HUES48 (cell line): ENCODE data around the gene TIGD6.

ENCODE experiments used
- H3K27ac ChIP-seq: one replicate; pipeline ENCODE4 v1.7.0; 2013; ENCODE audit warnings: low read depth, low read length, inconsistent platforms
- H3K27me3 ChIP-seq: 2 replicates; pipeline ENCODE4 v1.6.1; 2013; ENCODE audit warnings: mild to moderate bottlenecking, low read length; ENCODE audit not compliant: control insufficient read depth, insufficient read depth
- H3K36me3 ChIP-seq: 2 replicates; pipeline ENCODE4 v1.6.1; 2013; ENCODE audit warnings: low read length; ENCODE audit not compliant: control insufficient read depth, insufficient read depth
- H3K4me1 ChIP-seq: 2 replicates; pipeline ENCODE4 v1.6.1; 2013; ENCODE audit warnings: mild to moderate bottlenecking, low read length; ENCODE audit not compliant: control insufficient read depth, insufficient read depth
- H3K4me3 ChIP-seq: 2 replicates; pipeline ENCODE4 v1.5.1; 2013; ENCODE audit warnings: mild to moderate bottlenecking, low read depth, low read length
- H3K9ac ChIP-seq: 2 replicates; pipeline ENCODE4 v1.6.1; 2013; ENCODE audit warnings: mild to moderate bottlenecking, low read depth, low read length, moderate library complexity
- H3K9me3 ChIP-seq: 2 replicates; pipeline ENCODE4 v1.6.1; 2013; ENCODE audit warnings: low read length; ENCODE audit not compliant: control insufficient read depth, insufficient read depth

TIGD6 gene

DNA sequence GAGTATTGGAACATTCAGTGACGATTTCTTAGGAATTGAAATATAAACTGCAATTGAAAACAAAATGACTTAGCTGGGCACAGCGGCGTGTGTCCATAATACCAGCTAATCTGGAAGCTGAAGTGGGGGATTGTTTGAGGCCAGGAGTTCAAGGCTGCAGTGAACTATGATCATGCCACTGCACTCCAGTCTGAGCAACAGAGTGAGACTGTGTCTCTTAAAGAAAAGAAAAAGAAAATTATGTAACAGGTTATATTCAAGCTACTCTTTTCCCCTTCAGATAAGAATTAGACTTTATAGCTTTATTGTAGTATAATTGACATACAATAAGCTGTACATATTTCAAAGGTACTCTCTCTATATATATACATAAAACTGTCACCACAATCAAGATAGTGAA lies 33.5 kb downstream of the TIGD6 start:
- no peak overlapping the region for H3K9ac ChIP-seq
- no peaks in the 10 kb centered on the region; the same call in 1 of the 2 replicates for H3K27me3 ChIP-seq
- H3K4me3 ChIP-seq, result no peak overlapping the region
- no peaks in the 10 kb centered on the region for H3K9me3 ChIP-seq
- H3K36me3 ChIP-seq, result no peaks in the 10 kb centered on the region
- no peaks in the 10 kb centered on the region for H3K4me1 ChIP-seq
- H3K27ac ChIP-seq, result no peak overlapping the region

DNA sequence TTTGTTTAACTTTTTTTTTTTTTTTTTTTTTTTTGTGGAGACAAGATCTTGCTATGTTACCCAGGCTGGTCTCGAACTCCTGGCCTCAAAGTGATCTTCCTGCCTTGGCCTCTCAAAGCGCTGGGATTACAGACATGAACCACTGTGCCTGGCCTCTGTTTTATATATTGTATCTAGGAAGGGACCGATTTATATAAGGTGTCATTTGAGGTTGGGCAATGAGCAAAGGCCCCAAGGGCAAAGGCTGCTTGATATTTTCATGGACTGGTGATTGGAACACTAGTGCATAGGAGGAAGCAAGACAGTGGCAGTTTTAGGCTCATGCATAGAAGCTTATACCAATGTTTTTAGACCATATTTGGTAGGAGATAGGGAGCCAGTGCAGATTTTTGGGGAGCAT lies 36.7 kb downstream of the TIGD6 start:
- H3K36me3 ChIP-seq, result no peaks in the 10 kb centered on the region
- H3K4me3 ChIP-seq, result no peak overlapping the region
- H3K9ac ChIP-seq, result no peak overlapping the region
- H3K4me1 ChIP-seq, result peaks cover 12% of the 10 kb centered on the region; the same call in 1 of the 2 replicates
- no peak overlapping the region for H3K27ac ChIP-seq
- H3K27me3 ChIP-seq, result peaks cover 8% of the 10 kb centered on the region
- H3K9me3 ChIP-seq, result no peaks in the 10 kb centered on the region

DNA sequence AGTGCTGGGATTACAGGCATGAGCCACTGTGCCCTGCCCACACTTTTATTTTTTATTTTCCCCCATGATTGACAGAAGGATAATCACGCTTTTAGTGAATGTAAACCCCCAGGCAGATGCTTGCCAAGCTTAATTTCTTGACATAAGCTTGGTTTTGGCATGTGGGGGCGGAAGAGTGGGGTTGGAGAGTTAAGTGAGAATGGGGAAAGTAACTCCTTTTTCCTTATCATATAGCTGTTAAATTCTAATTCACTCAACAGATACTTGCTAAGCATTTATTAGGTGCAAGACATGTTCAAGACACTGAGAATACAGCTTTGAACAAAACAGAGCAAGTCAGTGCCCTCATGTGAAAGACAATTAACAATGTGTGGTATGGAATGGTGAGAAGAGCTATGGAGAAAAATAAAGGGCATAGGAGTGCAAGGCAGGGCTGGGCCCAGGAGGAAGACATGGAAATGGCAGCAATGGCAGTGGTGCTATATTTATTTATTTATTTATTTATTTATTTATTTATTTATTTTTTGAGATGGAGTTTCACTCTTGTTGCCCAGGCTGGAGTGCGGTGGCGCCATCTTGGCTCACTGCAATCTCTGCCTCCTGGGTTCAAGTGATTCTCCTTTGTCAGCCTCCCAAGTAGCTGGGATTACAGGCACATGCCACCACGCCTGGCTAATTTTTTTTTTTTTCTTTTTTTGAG lies 37.7 kb downstream of the TIGD6 start:
- H3K9me3 ChIP-seq, result no peaks in the 10 kb centered on the region
- H3K4me1 ChIP-seq, result peaks cover 12% of the 10 kb centered on the region; the same call in 1 of the 2 replicates
- H3K27me3 ChIP-seq, result peaks cover 8% of the 10 kb centered on the region
- no peak overlapping the region for H3K27ac ChIP-seq
- no peak overlapping the region for H3K4me3 ChIP-seq
- H3K9ac ChIP-seq, result no peak overlapping the region
- no peaks in the 10 kb centered on the region for H3K36me3 ChIP-seq

DNA sequence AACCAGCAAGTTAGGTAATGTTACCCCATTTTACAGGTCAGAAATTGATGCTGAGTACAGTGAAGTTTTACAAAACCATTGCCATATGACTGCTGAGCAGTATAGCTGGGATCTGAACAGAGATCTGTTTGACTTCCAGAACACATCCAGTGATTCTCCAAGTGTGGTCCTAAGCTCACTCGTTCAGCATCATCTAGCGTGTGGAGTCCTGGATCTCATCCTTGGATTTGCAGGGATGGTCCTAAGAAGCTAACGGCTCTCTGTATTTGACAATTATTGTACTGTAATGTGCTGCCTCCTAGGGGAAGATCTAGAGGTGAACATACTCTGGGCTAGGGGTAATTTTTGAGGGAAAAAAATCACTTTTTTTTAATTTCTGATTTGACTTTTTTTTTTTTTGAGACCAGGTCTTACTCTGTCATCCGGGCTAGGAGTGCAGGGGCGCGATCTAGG lies 38.5 kb downstream of the TIGD6 start:
- H3K9ac ChIP-seq, result no peak overlapping the region
- peaks cover 12% of the 10 kb centered on the region; the same call in 1 of the 2 replicates for H3K4me1 ChIP-seq
- H3K9me3 ChIP-seq, result no peaks in the 10 kb centered on the region
- peak overlapping the region; percentile 91; the same call in 1 of the 2 replicates for H3K4me3 ChIP-seq
- H3K27me3 ChIP-seq, result peaks cover 8% of the 10 kb centered on the region
- no peaks in the 10 kb centered on the region for H3K36me3 ChIP-seq
- no peak overlapping the region for H3K27ac ChIP-seq

GRCh38 chr5:149961186-149961685 lies 39.2 kb downstream of the TIGD6 start:
- H3K9ac ChIP-seq, result peak overlapping the region; percentile 64; the same call in 1 of the 2 replicates
- H3K4me1 ChIP-seq, result peaks cover 12% of the 10 kb centered on the region; the same call in 1 of the 2 replicates
- H3K36me3 ChIP-seq, result no peaks in the 10 kb centered on the region
- H3K9me3 ChIP-seq, result no peaks in the 10 kb centered on the region
- peaks cover 8% of the 10 kb centered on the region for H3K27me3 ChIP-seq
- no peak overlapping the region for H3K27ac ChIP-seq
- H3K4me3 ChIP-seq, result peak overlapping the region; percentile 91

DNA sequence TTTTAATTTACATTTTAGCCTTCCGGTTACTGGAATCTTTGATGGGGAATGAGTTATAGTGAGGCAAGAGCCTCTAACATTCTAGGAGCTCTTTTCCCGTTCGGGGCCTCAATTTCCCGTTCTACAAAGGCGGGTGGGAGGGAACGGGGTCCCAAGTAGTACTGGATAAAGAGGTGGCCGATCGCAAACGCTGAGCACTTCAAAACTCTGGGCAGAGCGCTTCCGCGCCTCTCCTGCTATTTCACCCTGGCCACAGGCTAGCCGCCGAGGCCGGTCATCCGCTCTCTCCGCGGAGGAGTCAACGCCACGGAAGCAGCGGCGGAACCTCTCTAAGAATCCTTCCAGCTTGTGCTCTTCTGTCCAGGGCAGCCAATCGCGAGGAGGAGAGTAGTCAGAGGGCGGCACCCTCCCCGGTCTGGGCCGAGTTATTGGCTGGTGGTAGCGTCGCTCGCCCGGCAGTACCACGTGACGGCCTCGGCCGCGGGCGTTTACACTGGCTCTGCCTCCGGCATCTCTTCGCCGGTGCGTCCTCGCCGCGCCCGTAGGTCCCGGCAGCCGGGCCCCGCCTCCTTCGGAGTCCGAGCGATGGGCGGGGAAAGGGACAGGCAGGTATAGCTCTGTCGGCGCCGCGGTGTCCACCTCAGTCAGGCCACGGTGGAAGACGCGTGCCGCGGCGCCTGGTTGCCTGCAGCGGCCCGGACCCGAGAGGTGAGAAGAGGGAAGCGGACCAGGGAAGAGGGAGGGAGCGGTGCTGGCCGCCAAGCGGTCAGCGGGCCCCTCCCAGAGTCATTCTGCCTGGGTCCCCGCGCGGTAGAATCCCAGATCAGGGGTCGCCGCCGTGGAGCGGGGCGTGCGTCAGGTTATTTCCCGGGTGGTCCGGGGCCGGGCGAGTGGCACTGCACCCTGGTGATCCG lies 39.9 kb downstream of the TIGD6 start, which contains the start of gene SLC26A2:
TSS of gene SLC26A2 (plus strand) at position 487 of the 914 bp plus-strand sequence. CDS start 16,895 bp downstream, outside the sequence.
- peak within 1 kb of the TSS; percentile 92 for H3K27ac ChIP-seq

DNA sequence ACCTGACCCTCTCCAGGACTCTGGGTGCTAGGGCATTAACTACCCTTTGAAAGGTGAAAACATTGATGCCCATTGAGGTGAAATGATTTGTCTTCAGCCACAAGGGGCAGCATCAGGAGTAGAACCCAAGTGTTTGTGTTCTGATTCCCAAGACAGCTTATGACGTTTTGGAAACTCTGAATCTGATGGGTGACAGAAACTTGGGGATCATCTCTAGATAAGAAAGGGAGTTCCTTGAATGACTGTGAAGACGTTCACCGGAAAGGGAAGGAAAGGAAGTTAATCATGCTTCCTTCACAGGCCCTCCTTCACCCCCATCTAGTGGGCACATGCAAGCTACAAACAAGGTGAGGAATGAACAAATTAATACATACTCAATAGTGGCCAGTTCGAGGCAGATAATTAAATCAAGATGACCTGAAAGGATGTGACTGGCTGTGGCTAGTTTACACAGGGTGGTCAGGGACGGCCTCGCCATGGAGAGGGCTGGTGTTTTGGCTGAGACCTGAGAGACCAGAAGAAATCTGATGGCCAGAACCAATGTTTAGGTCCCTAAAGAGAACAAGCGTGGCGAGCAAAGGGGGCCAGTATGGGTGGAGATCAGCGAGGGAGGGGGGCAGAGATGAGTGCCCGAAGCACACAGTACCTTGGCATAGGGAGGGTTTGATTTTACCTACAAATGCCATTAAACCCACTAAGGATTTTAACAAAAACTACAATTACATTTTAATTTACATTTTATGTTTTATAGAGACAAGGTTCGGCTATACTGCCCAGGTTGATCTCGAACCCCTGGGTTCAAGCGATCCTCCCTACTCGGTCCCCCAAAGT lies 40.8 kb downstream of the TIGD6 start:
- Histone ChIP-seq H3K36me3 (no peaks in the 10 kb centered on the region), H3K4me3 (peak overlapping the region; percentile 91), H3K27me3 (peaks cover 8% of the 10 kb centered on the region), H3K27ac (peak overlapping the region; percentile 92), H3K9me3 (no peaks in the 10 kb centered on the region), H3K4me1 (peaks cover 12% of the 10 kb centered on the region; the same call in 1 of the 2 replicates), H3K9ac (peak overlapping the region; percentile 67)

More for the DNA sequence above, 39.9 kb downstream of the TIGD6 start, which contains the start of gene SLC26A2:
- H3K4me3 ChIP-seq, result peak within 1 kb of the TSS; percentile 91
- peak within 1 kb of the TSS; percentile 67 for H3K9ac ChIP-seq
- peaks cover 8% of the 10 kb centered on the region for H3K27me3 ChIP-seq
- no peaks in the 10 kb centered on the region for H3K36me3 ChIP-seq
- peaks cover 12% of the 10 kb centered on the region; the same call in 1 of the 2 replicates for H3K4me1 ChIP-seq
- no peaks in the 10 kb centered on the region for H3K9me3 ChIP-seq

DNA sequence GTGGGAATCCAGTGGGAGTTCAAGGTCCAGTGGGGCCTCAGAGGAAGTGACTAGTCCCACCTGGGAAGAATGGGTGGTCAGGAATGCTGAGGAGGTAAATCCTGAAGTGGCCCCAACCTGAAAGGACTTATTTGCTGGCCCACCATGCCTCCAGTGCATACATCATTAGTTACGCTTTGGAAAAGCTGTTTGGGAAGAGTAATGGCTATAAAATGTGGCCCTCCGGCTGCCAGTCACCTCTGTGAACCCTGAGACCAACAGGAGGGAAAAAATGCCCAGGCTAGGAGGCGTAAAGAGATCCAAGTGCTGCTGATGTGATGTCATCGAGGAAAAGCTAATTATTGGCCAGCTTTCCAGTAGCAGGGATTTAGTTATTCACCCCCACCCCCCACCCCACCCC lies 42.6 kb downstream of the TIGD6 start:
- no peaks in the 10 kb centered on the region for H3K36me3 ChIP-seq
- H3K9me3 ChIP-seq, result no peaks in the 10 kb centered on the region
- peaks cover 12% of the 10 kb centered on the region; the same call in 1 of the 2 replicates for H3K4me1 ChIP-seq
- H3K4me3 ChIP-seq, result no peak overlapping the region
- H3K27ac ChIP-seq, result no peak overlapping the region
- peaks cover 8% of the 10 kb centered on the region for H3K27me3 ChIP-seq
- H3K9ac ChIP-seq, result no peak overlapping the region

DNA sequence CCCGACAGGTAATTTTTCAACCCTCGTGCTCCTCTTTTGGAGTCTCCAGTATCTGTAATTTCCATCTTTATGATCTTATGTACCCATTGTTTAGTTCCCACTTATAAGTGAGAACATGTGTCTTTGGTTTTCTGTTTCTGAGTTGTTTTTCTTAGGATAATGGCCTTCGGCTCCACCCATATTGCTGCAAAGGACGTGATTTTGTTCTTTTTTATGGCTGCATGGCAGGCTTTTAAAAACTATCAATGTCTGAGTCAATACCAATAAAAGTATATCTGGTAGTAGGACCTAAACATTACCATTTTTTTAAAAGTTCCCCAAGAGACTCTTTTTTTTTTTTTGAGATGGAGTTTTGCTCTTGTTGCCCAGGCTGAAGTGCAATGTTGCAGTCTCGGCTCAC lies 43.8 kb downstream of the TIGD6 start:
- Histone ChIP-seq H3K9ac (no peak overlapping the region), H3K9me3 (no peaks in the 10 kb centered on the region), H3K27ac (no peak overlapping the region), H3K27me3 (peaks cover 6% of the 10 kb centered on the region), H3K36me3 (no peaks in the 10 kb centered on the region), H3K4me1 (peaks cover 12% of the 10 kb centered on the region; the same call in 1 of the 2 replicates), H3K4me3 (no peak overlapping the region)

GRCh38 chr5:149954798-149955197 lies 45.7 kb downstream of the TIGD6 start:
- Histone ChIP-seq H3K9ac (no peak overlapping the region), H3K27ac (no peak overlapping the region), H3K9me3 (no peaks in the 10 kb centered on the region), H3K36me3 (no peaks in the 10 kb centered on the region), H3K4me3 (no peak overlapping the region), H3K4me1 (peaks cover 4% of the 10 kb centered on the region; the same call in 1 of the 2 replicates), H3K27me3 (no peaks in the 10 kb centered on the region)
